AG08396 (cell line): ENCODE measurements around the gene CTNND2.

Experiments used
- DNase-seq: peaks from one replicate; pipeline ENCODE4 v3.0.0; 2012; ENCODE audit warnings: low spot score, mixed read lengths

The CTNND2 gene, protein sequence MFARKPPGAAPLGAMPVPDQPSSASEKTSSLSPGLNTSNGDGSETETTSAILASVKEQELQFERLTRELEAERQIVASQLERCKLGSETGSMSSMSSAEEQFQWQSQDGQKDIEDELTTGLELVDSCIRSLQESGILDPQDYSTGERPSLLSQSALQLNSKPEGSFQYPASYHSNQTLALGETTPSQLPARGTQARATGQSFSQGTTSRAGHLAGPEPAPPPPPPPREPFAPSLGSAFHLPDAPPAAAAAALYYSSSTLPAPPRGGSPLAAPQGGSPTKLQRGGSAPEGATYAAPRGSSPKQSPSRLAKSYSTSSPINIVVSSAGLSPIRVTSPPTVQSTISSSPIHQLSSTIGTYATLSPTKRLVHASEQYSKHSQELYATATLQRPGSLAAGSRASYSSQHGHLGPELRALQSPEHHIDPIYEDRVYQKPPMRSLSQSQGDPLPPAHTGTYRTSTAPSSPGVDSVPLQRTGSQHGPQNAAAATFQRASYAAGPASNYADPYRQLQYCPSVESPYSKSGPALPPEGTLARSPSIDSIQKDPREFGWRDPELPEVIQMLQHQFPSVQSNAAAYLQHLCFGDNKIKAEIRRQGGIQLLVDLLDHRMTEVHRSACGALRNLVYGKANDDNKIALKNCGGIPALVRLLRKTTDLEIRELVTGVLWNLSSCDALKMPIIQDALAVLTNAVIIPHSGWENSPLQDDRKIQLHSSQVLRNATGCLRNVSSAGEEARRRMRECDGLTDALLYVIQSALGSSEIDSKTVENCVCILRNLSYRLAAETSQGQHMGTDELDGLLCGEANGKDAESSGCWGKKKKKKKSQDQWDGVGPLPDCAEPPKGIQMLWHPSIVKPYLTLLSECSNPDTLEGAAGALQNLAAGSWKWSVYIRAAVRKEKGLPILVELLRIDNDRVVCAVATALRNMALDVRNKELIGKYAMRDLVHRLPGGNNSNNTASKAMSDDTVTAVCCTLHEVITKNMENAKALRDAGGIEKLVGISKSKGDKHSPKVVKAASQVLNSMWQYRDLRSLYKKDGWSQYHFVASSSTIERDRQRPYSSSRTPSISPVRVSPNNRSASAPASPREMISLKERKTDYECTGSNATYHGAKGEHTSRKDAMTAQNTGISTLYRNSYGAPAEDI (N-terminal part only)

GRCh38 chr5:11904265-11904906, at the start of gene CTNND2:
Gene CTNND2, minus strand, starts transcription at chr5:11904446. Its CDS starts 593 bp downstream, at chr5:11903853.
- peak; percentile 15 for DNase-seq

DNA sequence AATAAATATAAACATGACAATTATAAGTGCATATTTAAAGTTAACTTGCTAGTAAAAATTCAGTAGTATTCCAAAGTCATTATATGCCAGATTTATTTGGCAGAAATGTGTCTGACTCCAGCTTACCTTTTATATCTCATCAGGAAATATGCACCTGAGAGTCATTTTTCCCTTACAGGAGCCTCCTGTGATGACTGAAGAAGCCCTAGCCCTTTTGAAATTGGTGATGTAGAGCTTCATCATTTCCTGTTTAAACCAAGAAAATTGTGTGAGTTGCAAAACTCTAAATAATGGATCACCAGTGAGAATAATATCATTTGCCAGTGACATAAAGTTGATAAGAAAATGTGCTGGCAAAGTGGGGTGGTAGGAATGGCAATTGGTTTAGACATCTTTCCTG, 42.1 kb upstream of the CTNND2 start:
- no peak for DNase-seq

GRCh38 chr5:11941566-11941965, 37.3 kb upstream of the CTNND2 start:
- DNase-seq = no peak

GRCh38 chr5:11931638-11932037, 27.4 kb upstream of the CTNND2 start:
- no peak for DNase-seq

DNA sequence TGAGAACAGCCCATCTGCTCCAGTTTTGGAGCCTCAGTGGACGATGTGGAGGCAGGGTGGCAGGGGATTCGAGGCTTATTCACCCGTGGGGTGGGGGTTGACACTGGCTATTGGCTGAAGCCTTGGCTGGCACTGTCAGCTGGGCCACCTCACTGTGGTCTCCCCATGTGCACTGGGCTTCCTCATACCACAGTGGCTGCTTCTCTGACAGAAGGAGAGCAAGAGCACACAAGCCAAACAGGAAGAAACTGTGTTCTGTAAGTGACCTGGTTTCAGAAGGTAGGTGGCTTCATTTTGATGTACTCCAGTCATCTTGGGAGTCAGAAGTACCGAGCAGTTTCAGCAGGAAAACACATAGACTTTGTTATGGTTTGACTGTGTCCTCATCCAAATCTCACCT, 24.7 kb upstream of the CTNND2 start:
- no peak for DNase-seq

DNA sequence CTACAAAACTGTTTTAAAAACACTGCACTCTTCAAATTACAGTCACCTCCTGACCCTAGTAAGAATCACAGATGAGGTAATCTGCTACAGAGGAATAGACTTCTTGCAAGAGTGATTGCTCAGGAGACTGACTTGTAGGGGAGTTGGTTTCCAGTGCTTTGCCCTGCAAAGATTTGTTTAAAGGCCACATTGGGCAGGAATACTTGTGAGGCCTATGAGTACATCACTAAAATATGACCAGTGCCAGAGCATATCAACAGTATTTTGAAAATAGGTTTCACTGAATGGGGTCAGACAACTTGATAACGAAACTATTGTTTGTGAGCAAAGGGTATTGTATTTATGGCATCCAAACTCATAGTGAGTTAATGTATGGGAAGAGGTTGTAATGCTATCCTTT, 21.5 kb upstream of the CTNND2 start:
- DNase-seq = no peak

DNA sequence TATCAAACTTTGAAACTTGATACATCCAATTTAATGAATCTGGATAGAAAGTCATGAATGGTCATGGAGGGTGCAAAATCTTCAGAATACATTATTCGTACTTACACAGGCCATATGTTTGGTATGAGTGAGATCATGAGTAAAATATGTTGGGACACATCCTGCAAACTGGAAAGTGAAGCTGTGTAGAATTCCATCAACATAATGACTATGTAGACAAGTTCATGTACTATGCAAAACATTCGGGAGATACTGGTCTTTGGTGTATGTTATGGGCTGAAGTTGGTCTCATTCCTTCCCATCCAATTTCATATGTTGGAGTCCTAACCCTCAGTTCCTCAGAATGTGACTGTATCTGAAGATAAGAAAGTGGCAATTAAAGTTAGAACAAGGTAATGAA, 18.1 kb upstream of the CTNND2 start:
- no peak for DNase-seq

GRCh38 chr5:11918463-11919045, 14.3 kb upstream of the CTNND2 start:
- no peak for DNase-seq

DNA sequence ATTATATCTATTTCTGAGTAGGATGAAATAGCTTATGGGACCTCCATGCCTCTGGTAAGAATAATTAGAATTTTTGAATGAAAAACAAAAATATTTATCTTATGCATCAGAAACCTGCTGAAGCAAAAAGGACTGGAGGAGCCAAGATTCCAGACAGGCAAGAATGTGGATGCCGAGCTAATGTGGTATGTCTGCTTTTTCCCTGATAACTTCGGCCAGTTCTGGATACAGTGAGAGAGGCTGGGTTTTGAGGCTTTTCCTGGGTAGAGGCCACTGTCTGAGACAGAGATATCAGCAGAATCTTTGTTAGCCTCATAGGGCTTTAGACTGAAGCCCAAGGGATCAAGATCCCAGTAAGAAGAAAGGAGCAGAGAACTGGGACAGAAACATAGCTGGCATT, 5.2 kb upstream of the CTNND2 start:
- DNase-seq = no peak

DNA sequence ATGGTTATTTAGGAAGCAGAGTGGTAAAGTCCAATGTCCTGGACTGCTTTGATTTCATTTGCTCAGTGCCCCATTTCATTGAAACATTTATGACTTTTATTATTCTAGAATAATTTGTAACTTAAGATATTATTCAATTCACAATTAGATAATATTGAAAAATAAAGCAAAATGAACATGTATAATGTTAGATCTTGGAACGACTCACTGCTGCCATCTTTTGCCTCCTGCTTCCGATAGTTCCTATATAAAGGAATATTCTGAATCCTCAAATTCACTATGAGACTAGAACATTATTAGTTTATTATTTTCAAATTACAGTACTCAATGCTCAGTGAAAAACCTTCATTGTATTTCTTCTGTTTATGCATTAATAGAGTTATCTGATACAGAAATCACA, 2.3 kb upstream of the CTNND2 start:
- DNase-seq = no peak

GRCh38 chr5:11905206-11905605, 960 bp upstream of the CTNND2 start:
- DNase-seq = no peak

DNA sequence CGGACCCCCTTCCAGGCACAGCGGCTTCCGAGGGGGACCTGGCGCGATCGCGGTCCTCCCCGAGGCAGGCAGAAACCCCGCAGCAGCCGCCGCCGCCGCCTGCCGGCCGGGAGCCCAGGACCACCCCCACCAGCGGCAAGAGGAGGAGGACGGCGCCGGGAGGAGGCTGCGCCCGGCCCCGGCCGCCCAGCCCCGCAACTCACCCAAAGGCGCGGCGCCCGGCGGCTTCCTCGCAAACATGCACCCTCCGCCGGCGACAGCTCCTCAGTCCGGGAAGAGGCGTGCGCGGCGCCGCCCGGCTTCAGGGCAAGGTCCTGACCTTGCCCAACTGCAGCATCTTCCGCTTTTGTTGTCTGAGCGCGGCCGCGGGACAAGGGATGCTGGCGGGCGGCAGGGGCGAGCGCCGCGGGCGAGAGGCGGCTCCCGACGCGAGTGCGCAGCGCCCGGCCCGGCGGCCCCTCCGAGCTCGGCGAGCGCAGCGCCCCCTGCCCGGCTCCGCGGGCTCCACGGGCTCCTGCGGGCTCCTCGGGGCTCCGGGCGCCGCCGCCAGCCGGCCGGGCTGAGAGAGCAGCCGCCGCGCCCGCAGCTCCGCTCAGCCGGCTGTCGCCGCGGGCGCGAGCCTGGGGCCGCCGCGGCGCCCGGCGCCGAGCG, 507 bp downstream of the CTNND2 start:
- DNase-seq = peak; percentile 21

GRCh38 chr5:11903121-11903613, 1.1 kb downstream of the CTNND2 start:
- no peak for DNase-seq

- DNase-seq = no peak
Measured at GRCh38 chr5:11902201-11902619, 2.0 kb downstream of the CTNND2 start.

- DNase-seq = no peak
Measured at GRCh38 chr5:11898787-11899186, 5.5 kb downstream of the CTNND2 start.

GRCh38 chr5:11897781-11898180, 6.5 kb downstream of the CTNND2 start:
- DNase-seq = no peak

GRCh38 chr5:11894992-11895391, 9.3 kb downstream of the CTNND2 start:
- DNase-seq = no peak

DNA sequence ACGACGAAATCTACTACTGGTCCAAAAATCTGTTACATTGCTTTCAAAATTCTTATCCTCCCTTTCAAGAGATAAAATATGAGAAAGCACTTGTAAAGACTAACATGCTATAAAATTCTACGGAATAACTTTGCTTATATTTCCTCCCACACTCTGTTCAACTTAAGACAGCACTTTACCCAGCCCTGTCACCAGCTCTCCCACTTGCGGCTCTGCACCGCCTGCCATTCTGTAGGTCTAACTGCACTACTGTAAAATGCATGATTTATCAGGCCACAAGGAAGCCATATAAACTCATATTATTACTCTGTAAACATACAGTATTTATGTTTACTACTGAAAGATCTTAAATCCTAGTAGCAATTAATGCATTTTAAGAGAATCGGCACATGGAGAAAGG, 11.4 kb downstream of the CTNND2 start:
- DNase-seq = no peak

DNA sequence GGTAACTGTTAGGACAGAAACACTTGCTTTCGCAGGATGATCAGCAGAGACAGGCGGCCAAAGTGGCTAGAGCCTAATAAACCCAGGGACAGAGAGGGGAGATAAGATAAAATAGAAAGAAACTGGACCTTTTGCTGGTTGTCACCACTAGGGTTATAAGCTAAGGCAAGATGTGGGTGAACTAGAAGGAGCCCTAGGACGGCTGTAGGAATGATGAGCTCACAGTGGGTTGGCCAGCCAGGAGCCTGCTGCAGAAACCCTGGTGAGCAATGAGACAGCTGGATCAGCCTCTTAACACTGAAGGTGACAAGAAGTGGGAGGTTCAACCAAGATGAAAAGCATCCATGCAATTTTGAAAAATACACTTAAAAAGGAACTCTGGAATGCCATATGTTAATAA, 13.5 kb downstream of the CTNND2 start:
- DNase-seq = no peak

DNA sequence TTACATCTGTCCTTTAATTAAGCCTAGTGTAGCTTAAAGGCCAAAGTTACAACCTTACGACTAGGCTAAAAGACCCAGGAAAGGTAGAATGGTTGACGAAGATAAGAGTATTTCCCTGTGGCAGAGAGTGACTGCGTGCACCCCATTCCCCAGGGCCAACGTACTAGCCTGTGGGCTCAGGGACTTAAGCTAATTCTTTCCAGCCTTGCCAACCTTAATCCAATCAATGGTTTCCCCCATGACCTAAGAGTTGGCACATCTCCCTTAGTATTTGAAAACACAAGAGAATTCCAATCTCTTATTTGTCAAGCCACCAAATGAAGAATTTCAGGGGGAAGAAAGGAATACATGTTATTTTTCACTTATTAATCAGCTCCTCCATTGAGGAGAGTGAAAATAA, 16.0 kb downstream of the CTNND2 start:
- DNase-seq = no peak

DNA sequence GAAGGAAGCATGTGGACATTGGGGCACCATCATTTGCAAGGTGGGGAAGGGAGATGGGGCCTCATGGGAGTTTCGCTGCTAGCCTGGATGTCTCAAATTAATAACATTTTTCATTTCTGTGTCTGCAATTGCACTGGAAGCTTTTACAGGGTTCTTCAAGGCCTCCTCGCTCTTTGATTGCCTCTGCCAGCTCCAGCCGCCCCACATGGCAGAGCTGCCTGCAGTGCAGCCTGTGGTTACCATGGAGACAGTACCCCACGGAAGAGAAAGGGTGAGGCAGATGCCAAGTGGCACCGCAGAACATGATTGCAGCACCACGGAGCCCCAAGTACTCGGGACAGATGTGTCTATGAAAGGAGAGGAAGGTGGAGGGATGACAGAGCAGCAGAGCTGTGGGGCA, 25.4 kb downstream of the CTNND2 start:
- DNase-seq = no peak
